Measurements from ENCODE around the gene CD6.

CD6 gene

DNA sequence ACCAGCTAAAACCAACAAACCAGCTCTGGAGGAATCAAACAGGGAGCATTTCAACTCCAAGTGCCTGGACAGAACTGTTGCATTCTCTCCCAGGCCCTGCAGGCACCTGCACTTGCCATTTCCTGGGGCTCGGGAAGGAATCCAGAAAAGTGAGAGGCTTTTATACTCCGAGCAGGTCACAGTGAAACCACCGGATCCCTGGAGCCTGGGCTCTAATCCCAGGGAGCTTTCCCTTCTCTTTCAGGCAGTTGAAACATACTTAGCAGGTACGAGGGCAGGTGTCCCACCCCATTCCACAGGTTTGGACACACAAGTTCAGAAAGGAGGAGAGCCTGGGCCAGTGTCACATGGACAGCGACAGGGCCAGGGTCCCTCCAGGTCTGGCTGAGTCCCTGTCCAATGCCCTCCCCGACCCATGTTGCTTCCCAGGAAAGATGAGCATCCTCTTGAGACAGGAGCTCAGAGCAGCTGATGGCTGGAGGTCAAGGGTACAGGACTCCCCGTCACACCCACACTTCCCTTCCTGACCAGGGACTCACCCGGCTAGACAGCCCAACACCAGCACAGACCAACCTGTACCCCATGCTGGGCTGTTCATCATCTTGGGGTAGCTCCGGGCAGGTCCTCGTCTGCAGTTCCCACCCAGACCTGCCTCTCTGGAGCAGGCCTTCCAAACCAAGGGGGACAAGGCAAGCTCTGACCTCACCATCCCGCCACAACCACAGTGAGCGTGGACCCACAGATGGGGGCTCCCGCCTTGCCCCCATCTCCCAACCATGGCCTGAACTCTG lies 80.9 kb downstream of the CD6 start:
- TF ChIP-seq POLR2AphosphoS5 (IDR thresholded peaks at IDR 0.05; ENCODE audit: low read depth, low read length): no peak
- no peak for TF ChIP-seq FOXP2 (optimal IDR thresholded peaks at IDR 0.05; ENCODE audit: borderline replicate concordance, extremely low read depth, extremely low read length, insufficient read depth)
- TF ChIP-seq TAF1 (IDR thresholded peaks at IDR 0.05; ENCODE audit: borderline replicate concordance, insufficient read depth, low read length): no peak
- no peak for TF ChIP-seq REST (IDR thresholded peaks at IDR 0.05; ENCODE audit: insufficient read depth in 1 of 2, low read depth in 2 of 2, low read length in 2 of 2)
- TF ChIP-seq SIN3A (IDR thresholded peaks at IDR 0.05; ENCODE audit: borderline replicate concordance, insufficient read depth, low read length): no peak

DNA sequence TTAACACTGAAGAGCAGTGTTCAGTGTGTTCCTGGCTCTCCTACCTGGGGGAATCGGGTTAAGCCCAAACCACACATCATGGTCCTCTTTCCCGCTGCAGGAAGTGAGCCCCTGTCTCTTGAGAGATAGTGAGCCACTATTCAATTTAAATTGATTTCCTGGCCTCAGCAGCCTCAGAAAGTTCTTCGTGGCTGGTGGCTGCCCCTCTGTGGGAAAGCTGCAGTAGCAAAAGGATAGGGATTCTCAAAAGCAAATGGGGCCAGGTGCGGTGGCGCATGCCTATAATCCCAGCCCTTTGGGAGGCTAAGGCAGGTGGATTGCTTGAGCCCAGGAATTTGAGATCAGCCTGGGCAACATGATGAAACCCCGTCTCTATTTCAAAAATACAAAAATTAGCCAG lies 81.7 kb downstream of the CD6 start:
- TF ChIP-seq SIN3A (IDR thresholded peaks at IDR 0.05; ENCODE audit: borderline replicate concordance, insufficient read depth, low read length) (no peak), TAF1 (IDR thresholded peaks at IDR 0.05; ENCODE audit: borderline replicate concordance, insufficient read depth, low read length) (no peak)

DNA sequence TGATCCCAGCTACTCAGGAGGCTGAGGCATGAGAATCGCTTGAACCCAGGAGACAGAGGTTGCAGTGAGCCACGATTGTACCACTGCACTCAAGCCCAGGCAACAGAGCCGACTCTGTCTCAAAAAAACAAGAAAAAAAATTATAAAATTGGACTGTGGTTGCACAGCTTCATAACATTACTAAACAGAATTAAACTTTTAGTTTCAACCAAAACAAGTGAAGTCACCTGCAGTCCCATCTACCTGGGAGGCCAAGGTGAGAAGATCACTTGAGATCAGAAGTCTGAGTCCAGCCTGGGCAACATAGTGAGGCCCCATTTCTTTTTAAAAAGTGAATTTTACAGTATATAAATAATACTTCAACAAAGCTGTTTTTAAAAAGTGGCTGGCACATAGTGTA lies 83.0 kb downstream of the CD6 start:
- TF ChIP-seq FOXP2 (optimal IDR thresholded peaks at IDR 0.05; ENCODE audit: borderline replicate concordance, extremely low read depth, extremely low read length, insufficient read depth) (no peak), REST (IDR thresholded peaks at IDR 0.05; ENCODE audit: insufficient read depth in 1 of 2, low read depth in 2 of 2, low read length in 2 of 2) (no peak), POLR2AphosphoS5 (IDR thresholded peaks at IDR 0.05; ENCODE audit: low read depth, low read length) (no peak), TAF1 (IDR thresholded peaks at IDR 0.05; ENCODE audit: borderline replicate concordance, insufficient read depth, low read length) (no peak), SIN3A (IDR thresholded peaks at IDR 0.05; ENCODE audit: borderline replicate concordance, insufficient read depth, low read length) (no peak)

GRCh38 chr11:61054927-61055562 lies 83.6 kb downstream of the CD6 start:
- TF ChIP-seq FOXP2 (optimal IDR thresholded peaks at IDR 0.05; ENCODE audit: borderline replicate concordance, extremely low read depth, extremely low read length, insufficient read depth): no peak

- TF ChIP-seq REST (IDR thresholded peaks at IDR 0.05; ENCODE audit: insufficient read depth in 1 of 2, low read depth in 2 of 2, low read length in 2 of 2) (no peak), TAF1 (IDR thresholded peaks at IDR 0.05; ENCODE audit: borderline replicate concordance, insufficient read depth, low read length) (no peak), SIN3A (IDR thresholded peaks at IDR 0.05; ENCODE audit: borderline replicate concordance, insufficient read depth, low read length) (no peak), POLR2AphosphoS5 (IDR thresholded peaks at IDR 0.05; ENCODE audit: low read depth, low read length) (no peak), FOXP2 (optimal IDR thresholded peaks at IDR 0.05; ENCODE audit: borderline replicate concordance, extremely low read depth, extremely low read length, insufficient read depth) (no peak)
Measured at GRCh38 chr11:61055776-61056175, 84.3 kb downstream of the CD6 start.

- TF ChIP-seq TAF1 (IDR thresholded peaks at IDR 0.05; ENCODE audit: borderline replicate concordance, insufficient read depth, low read length): no peak
- no peak for TF ChIP-seq POLR2AphosphoS5 (IDR thresholded peaks at IDR 0.05; ENCODE audit: low read depth, low read length)
- TF ChIP-seq REST (IDR thresholded peaks at IDR 0.05; ENCODE audit: insufficient read depth in 1 of 2, low read depth in 2 of 2, low read length in 2 of 2): no peak
- TF ChIP-seq FOXP2 (optimal IDR thresholded peaks at IDR 0.05; ENCODE audit: borderline replicate concordance, extremely low read depth, extremely low read length, insufficient read depth): no peak
- TF ChIP-seq SIN3A (IDR thresholded peaks at IDR 0.05; ENCODE audit: borderline replicate concordance, insufficient read depth, low read length): no peak
Measured at GRCh38 chr11:61056571-61056970, 85.1 kb downstream of the CD6 start.

All from PFSK-1 (cell line).